Measurements from ENCODE around the gene FOXO1. TPM values are rescaled to one million over a fixed set of nuclear protein-coding genes. Genes with fewer than 3 reads are reported as not detected.

FOXO1 gene
- total and polyA plus RNA-seq, 2 experiments from 2014 or later, result 32.4 to 68.0 TPM

DNA sequence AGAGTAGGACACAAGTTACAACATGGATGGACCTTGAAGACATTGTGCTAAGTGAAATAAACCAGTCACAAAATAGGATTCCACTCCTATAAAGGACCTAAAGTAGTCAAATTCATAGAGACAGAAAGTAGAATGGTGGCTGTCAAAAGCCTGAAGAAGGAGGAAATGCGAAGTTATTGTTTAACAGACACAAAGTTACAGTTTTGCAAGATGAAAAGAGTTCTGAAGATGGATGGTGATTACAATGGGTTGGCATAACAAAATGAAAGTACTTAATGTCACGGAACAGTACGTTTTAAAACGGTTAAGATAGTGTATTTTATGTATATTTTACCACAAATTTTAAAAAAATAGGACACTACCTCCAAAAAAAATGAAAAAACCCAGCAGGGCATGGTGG lies 34.8 kb downstream of the FOXO1 start:
- H3K4me3 ChIP-seq, result no peak overlapping the region
- peaks cover 10% of the 10 kb centered on the region for H3K27me3 Mint-ChIP-seq (ENCODE audit: insufficient read depth, low read depth, poor library complexity)
- peaks cover 100% of the 10 kb centered on the region for H3K79me2 ChIP-seq (replicated peaks; ENCODE audit: insufficient read depth)
- H3K4me1 ChIP-seq (ENCODE audit: insufficient read depth), result peaks cover 49% of the 10 kb centered on the region
- no peaks in the 10 kb centered on the region for H3K9me2 ChIP-seq (ENCODE audit: insufficient read depth)
- DNase-seq (ENCODE audit: low spot score), result no peak
- H2AFZ ChIP-seq, result no peak overlapping the region
- H3K27ac ChIP-seq (ENCODE audit: low read depth), result no peak overlapping the region; the same call in 1 of the 2 replicates
- no peaks in the 10 kb centered on the region for H3K9me3 Mint-ChIP-seq
- peaks cover 78% of the 10 kb centered on the region for H4K20me1 ChIP-seq (replicated peaks; ENCODE audit: insufficient read depth)
- ATAC-seq, result no peak
- H3K4me1 Mint-ChIP-seq, result peaks cover 51% of the 10 kb centered on the region
- no peaks in the 10 kb centered on the region for H3K36me3 ChIP-seq (ENCODE audit: insufficient read depth)
- no peak overlapping the region for H3K27ac Mint-ChIP-seq
- peaks cover 24% of the 10 kb centered on the region; the same call in 2 of the 3 replicates for H3K36me3 Mint-ChIP-seq (ENCODE audit: low read depth)
- no peak overlapping the region for H3K4me3 Mint-ChIP-seq
- H3K4me2 ChIP-seq, result no peak overlapping the region
- H3F3A ChIP-seq (replicated peaks; ENCODE audit: low read depth), result no peaks in the 10 kb centered on the region
- H3K27me3 ChIP-seq (ENCODE audit: insufficient read depth), result no peaks in the 10 kb centered on the region
- TF ChIP-seq STAT1 (IDR thresholded peaks at IDR 0.05; ENCODE audit: unreplicated experiment), result no peak
- TF ChIP-seq NANOG (IDR thresholded peaks at IDR 0.05; ENCODE audit: borderline replicate concordance), result no peak
- TF ChIP-seq, protein P1, sequence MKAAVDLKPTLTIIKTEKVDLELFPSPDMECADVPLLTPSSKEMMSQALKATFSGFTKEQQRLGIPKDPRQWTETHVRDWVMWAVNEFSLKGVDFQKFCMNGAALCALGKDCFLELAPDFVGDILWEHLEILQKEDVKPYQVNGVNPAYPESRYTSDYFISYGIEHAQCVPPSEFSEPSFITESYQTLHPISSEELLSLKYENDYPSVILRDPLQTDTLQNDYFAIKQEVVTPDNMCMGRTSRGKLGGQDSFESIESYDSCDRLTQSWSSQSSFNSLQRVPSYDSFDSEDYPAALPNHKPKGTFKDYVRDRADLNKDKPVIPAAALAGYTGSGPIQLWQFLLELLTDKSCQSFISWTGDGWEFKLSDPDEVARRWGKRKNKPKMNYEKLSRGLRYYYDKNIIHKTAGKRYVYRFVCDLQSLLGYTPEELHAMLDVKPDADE (IDR thresholded peaks at IDR 0.05), result no peak
- TF ChIP-seq ZNF114 (CRISPR knock-in tag; IDR thresholded peaks at IDR 0.05), result no peak

DNA sequence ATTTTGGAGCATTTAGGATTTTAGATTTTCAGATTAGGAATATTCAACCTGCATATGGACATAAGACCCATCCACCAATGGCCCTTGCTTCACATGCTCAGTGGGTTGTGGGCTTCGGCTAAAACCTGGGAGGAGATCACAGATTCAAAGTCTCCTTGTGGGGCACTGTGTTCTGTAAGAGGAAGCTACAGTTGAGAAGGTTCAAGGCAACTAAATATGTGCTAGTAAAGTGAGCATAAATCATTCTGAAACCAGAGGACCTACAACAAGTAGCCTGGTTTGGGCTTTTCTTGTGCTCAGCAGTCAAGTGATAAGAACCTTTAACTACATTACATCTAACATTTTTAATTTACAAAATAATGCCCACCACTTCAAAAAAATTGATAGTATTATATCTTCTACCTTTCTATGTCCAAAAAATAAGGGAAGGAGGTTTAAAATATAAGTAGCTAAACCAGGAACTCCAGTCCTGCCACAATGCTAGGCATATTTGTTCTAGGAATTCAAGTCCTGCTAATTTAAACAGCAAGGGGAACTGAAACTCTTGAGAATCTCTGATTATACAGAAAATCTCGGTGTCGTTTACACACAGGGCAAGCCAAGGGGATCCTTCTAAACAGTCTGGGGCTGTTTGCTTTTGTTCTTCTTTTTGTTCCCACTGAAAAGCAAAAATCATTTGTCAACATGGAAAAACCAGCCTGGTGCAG lies 36.6 kb downstream of the FOXO1 start:
- H3K27ac ChIP-seq (ENCODE audit: low read depth), result peak overlapping the region; percentile 51; the same call in 1 of the 2 replicates
- no peak for DNase-seq (ENCODE audit: low spot score)
- H3K27me3 ChIP-seq (ENCODE audit: insufficient read depth), result no peaks in the 10 kb centered on the region
- no peak overlapping the region for H3K4me3 ChIP-seq
- peaks cover 61% of the 10 kb centered on the region for H3K4me1 ChIP-seq (ENCODE audit: insufficient read depth)
- H3K9me2 ChIP-seq (ENCODE audit: insufficient read depth), result no peaks in the 10 kb centered on the region
- peaks cover 100% of the 10 kb centered on the region for H3K79me2 ChIP-seq (replicated peaks; ENCODE audit: insufficient read depth)
- H4K20me1 ChIP-seq (replicated peaks; ENCODE audit: insufficient read depth), result peaks cover 77% of the 10 kb centered on the region
- Mint-ChIP-seq H3K27ac (no peak overlapping the region), H3K4me1 (peaks cover 52% of the 10 kb centered on the region), H3K36me3 (ENCODE audit: low read depth) (peaks cover 24% of the 10 kb centered on the region; the same call in 2 of the 3 replicates), H3K4me3 (no peak overlapping the region), H3K9me3 (no peaks in the 10 kb centered on the region), H3K27me3 (ENCODE audit: insufficient read depth, low read depth, poor library complexity) (peaks cover 8% of the 10 kb centered on the region)
- H3K4me2 ChIP-seq, result no peak overlapping the region
- H3K36me3 ChIP-seq (ENCODE audit: insufficient read depth), result no peaks in the 10 kb centered on the region
- ATAC-seq, result no peak
- H3F3A ChIP-seq (replicated peaks; ENCODE audit: low read depth), result no peaks in the 10 kb centered on the region
- no peak overlapping the region for H2AFZ ChIP-seq
- no peak for TF ChIP-seq EZH2phosphoT487 (IDR thresholded peaks at IDR 0.05; ENCODE audit: unreplicated experiment)
- TF ChIP-seq, protein P2, sequence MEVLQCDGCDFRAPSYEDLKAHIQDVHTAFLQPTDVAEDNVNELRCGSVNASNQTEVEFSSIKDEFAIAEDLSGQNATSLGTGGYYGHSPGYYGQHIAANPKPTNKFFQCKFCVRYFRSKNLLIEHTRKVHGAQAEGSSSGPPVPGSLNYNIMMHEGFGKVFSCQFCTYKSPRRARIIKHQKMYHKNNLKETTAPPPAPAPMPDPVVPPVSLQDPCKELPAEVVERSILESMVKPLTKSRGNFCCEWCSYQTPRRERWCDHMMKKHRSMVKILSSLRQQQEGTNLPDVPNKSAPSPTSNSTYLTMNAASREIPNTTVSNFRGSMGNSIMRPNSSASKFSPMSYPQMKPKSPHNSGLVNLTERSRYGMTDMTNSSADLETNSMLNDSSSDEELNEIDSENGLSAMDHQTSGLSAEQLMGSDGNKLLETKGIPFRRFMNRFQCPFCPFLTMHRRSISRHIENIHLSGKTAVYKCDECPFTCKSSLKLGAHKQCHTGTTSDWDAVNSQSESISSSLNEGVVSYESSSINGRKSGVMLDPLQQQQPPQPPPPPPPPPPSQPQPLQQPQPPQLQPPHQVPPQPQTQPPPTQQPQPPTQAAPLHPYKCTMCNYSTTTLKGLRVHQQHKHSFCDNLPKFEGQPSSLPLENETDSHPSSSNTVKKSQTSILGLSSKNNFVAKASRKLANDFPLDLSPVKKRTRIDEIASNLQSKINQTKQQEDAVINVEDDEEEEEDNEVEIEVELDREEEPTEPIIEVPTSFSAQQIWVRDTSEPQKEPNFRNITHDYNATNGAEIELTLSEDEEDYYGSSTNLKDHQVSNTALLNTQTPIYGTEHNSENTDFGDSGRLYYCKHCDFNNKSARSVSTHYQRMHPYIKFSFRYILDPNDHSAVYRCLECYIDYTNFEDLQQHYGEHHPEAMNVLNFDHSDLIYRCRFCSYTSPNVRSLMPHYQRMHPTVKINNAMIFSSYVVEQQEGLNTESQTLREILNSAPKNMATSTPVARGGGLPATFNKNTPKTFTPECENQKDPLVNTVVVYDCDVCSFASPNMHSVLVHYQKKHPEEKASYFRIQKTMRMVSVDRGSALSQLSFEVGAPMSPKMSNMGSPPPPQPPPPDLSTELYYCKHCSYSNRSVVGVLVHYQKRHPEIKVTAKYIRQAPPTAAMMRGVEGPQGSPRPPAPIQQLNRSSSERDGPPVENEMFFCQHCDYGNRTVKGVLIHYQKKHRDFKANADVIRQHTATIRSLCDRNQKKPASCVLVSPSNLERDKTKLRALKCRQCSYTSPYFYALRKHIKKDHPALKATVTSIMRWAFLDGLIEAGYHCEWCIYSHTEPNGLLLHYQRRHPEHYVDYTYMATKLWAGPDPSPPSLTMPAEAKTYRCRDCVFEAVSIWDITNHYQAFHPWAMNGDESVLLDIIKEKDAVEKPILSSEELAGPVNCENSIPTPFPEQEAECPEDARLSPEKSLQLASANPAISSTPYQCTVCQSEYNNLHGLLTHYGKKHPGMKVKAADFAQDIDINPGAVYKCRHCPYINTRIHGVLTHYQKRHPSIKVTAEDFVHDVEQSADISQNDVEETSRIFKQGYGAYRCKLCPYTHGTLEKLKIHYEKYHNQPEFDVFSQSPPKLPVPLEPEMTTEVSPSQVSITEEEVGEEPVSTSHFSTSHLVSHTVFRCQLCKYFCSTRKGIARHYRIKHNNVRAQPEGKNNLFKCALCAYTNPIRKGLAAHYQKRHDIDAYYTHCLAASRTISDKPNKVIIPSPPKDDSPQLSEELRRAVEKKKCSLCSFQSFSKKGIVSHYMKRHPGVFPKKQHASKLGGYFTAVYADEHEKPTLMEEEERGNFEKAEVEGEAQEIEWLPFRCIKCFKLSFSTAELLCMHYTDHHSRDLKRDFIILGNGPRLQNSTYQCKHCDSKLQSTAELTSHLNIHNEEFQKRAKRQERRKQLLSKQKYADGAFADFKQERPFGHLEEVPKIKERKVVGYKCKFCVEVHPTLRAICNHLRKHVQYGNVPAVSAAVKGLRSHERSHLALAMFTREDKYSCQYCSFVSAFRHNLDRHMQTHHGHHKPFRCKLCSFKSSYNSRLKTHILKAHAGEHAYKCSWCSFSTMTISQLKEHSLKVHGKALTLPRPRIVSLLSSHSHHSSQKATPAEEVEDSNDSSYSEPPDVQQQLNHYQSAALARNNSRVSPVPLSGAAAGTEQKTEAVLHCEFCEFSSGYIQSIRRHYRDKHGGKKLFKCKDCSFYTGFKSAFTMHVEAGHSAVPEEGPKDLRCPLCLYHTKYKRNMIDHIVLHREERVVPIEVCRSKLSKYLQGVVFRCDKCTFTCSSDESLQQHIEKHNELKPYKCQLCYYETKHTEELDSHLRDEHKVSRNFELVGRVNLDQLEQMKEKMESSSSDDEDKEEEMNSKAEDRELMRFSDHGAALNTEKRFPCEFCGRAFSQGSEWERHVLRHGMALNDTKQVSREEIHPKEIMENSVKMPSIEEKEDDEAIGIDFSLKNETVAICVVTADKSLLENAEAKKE (CRISPR knock-in tag; IDR thresholded peaks at IDR 0.05), result no peak
- TF ChIP-seq POLR2AphosphoS5 (IDR thresholded peaks at IDR 0.05; ENCODE audit: low read depth), result no peak
- no peak for TF ChIP-seq ZNF331 (CRISPR knock-in tag; IDR thresholded peaks at IDR 0.05; ENCODE audit: low read depth)
- no peak for TF ChIP-seq STAT1 (IDR thresholded peaks at IDR 0.05; ENCODE audit: unreplicated experiment)
- TF ChIP-seq ZNF114 (CRISPR knock-in tag; IDR thresholded peaks at IDR 0.05), result no peak
- TF ChIP-seq JUNB (IDR thresholded peaks at IDR 0.05; ENCODE audit: unreplicated experiment), result no peak
- TF ChIP-seq CREB1 (CRISPR knock-in tag; IDR thresholded peaks at IDR 0.05; ENCODE audit: low read depth), result no peak
- TF ChIP-seq NANOG (IDR thresholded peaks at IDR 0.05; ENCODE audit: borderline replicate concordance), result no peak
- TF ChIP-seq, protein P1 (IDR thresholded peaks at IDR 0.05), result no peak
- no peak for TF ChIP-seq EZH2 (IDR thresholded peaks at IDR 0.05; ENCODE audit: low read depth, unreplicated experiment)
